NCI-H128 (cell line): Measurements from ENCODE around the gene MMD2.

Source experiments
- DNase-seq: peaks from one replicate; lab custom pipeline; 2025; ENCODE audit not compliant: unreplicated experiment; lab: John Stamatoyannopoulos, UW

MMD2 gene

DNA sequence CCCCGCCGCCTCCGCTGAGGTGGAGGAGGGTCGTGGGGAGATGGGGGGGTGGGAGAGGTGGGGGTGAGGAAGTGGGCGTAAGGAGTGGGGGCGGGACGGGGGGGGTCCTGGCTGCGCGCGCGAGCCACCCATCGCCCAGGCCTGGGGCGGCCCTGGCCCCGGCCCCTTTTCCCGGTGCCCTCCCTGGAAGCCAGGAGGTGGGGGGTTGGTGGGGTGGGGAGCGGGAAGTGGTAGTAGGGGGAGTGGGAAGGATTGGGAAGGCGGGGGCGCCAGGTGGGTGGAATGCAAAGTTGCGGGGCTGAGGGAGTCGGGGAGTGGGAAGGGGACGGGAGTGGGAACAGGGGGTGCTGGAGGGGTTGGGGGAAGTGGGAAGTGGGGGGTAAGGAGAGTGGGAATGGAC is 319 bp upstream of the MMD2 start:
- DNase-seq, result no peak

DNA sequence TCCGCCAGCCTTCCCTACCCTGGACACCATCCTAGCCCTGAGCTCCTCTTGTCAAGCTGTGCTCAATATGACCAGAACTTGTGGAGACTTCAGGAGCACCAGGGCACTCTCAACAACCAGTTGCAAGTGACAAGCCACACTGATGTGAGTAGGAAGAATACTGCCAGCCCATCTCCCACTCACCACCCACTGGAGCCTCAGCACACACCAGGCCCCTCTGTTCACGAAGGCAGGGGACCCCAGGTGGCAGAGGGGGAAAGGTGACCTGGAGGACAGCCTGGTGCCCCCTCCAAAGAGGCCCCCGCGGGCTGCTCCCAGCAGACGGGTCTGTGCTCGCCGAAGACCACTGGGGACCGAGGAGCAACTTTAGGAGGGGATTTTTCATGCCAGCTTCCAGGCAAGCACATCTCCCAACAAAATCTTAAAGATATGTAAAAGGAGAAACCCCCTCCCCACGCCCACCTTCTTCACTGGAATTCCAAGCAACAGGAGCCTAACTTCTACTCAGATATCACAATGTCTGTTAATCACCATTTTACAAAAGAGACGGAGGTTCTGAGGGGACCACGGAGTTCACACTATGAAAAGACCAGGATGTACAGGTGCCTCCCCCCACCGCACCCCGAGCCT is 1.0 kb downstream of the MMD2 start:
- no peak for DNase-seq

DNA sequence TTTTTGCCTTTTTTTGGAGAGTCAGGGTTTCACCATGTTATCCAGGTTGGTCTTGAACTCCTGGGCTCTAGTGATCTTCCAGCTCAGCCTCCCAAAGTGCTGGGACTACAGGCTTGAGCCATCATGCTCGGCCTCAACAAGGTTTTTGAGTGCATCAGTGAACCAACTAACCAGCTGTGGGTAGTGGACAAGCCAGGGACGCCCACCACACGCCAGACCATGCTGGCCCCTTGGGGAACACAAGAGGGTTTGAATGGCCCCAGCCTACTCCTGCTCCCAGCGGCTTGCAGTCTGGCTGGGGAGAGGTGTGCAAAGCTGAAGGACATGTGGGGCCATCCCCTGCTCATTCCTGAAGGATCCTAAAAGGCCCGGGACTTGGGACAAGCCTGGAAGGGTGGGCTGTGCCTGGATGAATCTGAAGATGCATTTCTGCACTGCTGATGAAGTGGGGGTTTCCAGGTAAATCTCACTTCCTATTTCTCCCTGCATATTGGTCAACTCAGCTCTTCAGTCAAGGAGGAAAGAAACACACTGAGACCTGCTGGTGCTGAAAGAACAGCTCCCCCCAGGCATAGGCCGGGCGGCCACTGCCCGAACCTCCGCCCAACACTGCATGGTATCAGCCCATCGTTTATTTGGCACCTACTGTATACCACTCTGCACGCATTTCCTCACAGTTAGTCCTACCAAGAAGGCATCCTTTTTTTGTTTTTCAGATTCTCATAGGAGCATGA is 6.9 kb downstream of the MMD2 start:
- DNase-seq, result no peak

DNA sequence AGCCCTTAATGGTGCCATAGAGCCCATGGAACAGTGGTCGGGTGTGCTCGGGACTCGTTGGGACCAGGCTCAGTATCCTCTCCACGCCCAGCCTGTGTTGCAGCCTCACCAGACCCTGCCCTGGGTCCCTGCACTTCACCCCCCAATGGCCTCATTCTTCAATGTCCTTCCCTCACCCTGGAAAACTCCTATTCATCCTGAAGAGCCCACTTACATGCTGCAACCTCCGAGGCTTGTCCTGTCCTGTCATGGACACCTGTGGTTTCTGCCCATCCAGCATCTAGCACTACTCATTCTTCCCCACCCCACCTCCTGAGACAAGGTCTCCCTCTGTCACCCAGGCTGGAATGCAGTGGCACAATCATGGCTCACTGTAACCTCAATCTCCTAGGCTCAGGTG is 7.7 kb downstream of the MMD2 start:
- DNase-seq, result no peak

GRCh38 chr7:4948402-4948801 is 10.6 kb downstream of the MMD2 start:
- no peak for DNase-seq

- no peak for DNase-seq
Measured at GRCh38 chr7:4945949-4946348, 13.0 kb downstream of the MMD2 start.

DNA sequence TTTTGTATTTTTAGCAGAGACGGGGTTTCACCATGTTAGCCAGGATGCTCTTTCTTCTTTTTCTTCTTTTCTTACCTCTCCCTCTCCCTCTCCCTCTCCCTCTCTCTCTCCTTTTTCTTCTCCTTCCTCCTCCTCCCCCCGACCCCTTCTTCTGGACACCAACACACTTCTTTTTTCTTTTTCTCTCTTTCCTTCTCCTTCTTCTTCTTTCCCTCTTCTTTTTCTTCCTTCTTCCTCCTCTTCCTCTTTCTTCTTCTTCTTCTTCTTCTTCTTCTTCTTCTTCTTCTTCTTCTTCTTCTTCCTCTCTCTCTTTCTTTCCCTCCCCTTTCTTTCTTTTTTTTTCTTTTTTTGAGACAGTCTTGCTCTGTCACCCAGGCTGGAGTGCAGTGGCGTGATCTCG is 14.0 kb downstream of the MMD2 start:
- no peak for DNase-seq

GRCh38 chr7:4943297-4943696 is 15.7 kb downstream of the MMD2 start:
- DNase-seq, result no peak

GRCh38 chr7:4939971-4940728 is 18.8 kb downstream of the MMD2 start:
- no peak for DNase-seq

- no peak for DNase-seq
Measured at GRCh38 chr7:4937411-4937810, 21.6 kb downstream of the MMD2 start.

- no peak for DNase-seq
Measured at GRCh38 chr7:4934419-4935025, 24.5 kb downstream of the MMD2 start.

- no peak for DNase-seq
Measured at GRCh38 chr7:4931943-4932342, 27.0 kb downstream of the MMD2 start.

DNA sequence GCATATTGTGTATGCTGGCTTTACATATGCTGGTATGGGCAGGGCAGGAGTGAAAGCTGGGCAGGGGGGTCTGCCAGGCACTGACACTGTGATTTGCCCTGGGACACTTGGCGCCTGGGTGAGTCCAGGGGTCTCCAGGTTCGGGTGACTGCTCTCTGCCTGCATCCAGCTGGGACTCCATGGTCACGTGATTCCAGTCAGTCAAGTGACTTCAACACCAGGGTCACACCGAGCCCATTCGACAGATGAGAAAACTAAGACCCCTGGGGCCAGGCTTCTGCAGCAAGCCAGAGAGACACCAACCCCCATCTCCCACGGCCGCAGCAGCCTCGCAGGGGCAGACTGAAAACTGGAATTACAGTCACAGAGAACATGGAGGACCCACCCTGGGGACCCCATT is 30.0 kb downstream of the MMD2 start:
- DNase-seq, result no peak

DNA sequence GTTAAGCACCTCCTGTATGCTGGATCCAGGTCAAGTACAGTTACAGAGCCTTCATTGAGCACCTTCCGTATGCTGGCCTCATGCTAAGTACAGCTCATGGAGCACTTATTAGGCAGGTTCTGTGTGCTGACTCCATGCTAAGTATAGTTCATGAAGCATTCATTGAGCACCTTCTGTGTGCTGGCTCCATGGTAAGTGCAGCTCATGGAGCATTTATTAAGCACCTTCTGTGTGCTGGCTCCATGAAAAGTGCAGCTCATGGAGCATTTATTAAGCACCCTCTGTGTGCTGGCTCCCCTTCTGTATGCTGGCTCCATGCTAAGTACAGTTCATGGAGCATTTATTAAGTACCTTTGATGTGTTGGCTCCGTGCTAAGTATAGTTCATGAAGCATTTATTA is 30.5 kb downstream of the MMD2 start:
- no peak for DNase-seq

DNA sequence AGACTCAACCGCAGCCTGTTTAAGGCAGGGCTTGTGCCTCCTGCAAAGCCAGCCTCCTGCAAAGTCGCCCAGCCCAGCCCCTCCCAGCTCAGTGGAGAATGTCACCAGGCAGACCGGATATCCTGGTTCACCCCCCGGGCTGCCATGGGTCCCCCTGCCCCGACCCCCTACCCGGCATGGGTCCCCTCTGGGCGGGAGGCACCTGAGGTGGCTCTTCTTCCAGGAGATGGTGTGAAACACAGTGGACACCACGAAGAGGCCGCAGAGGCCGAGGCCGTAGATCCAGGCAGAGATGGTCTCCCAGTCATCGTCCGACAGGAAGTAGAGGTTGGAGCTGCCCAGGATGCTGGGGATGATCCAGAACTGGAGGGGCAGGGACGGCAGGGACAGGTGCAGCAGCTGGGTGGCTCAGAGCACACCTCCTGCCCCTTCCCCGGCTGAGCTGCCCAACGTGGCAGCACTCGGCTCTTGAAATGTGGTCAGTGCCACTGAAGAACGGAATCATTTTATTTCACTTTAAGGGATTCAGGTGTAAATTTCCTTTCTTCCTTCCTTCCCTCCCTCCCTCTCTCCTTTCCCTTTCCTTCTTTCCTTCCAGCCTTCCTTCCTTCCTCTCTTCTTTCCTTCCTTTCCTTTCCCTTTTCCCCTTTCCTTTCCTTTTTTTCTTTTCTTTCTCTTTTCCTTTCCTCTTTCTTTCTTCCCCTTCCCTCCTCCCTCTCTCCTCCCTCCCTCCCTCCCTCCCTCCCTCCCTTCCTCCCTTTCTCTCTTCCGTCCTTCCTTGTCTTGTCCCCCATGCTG is 38.8 kb downstream of the MMD2 start:
- DNase-seq, result no peak

- DNase-seq, result no peak
Measured at GRCh38 chr7:4916113-4916512, 42.9 kb downstream of the MMD2 start.

DNA sequence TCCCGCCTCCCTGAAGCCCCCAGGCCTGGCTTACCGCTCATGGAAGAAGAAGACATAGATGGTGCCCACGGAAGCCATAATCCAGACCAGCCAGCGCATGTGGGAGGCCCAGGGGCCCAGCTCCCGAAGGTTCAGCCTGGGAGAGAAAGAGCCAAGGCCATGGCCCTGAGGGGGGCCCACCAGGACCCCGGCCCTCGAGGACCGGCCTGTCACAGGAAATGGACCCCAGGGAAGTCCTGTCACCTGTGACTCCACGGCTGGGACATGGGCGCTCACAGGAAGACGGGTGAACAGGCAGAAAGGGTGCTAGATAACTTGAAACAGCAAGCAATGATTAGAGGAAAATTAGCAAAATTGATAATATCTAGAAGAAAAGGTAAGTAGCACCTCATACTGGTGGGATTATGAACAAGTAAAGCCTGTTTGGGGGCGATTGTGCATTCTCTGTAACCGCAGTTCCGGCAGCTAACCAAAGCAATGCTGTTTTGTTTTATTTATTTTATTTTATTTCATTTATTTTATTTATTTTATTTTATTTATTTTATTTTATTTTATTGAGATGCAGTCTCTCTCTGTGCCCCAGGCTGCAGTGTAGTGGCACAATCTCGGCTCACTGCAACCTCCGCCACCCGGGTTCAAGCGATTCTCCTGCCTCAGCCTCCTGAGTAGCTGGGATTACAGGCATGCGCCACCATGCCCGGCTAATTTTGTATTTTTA is 47.7 kb downstream of the MMD2 start:
- DNase-seq, result no peak

- DNase-seq, result no peak
Measured at GRCh38 chr7:4906682-4907081, 52.3 kb downstream of the MMD2 start.

DNA sequence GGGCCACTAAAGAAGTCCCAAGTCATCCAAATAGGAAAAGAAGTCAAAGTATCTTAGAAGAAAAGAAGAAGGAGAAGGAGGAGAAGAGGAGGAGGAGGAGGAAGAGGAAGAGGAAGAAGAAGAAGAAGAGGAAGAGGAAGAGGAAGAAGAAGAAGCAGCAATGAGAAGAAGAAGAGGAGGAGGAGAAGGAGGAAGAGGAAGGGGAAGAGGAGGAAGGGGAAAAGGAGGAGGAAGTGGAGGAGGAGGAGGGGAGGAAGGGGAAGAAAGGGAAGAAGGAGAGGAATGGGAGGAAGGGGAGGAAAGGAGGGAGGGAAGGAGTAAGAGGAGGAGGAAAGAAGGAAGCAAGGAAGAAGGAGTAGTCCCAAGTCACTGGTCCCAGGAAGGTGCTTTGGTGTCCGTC is 53.8 kb downstream of the MMD2 start:
- DNase-seq, result no peak

DNA sequence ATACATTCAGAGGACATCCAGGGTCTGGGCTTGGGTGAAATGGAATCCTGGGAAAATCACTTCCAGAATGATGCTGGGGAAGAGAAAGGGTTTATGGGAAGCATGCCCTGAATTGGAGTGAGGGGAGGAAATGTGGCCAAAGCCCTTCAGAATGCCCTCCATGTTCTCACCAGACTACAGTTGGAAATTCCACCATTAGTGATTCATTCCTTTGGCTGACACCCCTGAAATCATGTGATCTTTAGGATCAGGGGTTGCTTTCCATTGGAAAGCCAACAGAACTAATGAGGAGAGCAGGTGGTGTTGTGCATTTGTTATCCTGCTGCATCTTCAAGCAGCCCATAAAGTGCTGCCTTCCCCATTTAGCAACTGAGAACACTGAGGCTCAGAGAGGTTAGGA is 54.6 kb downstream of the MMD2 start:
- no peak for DNase-seq
